Stomach (tissue), 9 donors: ENCODE results near the gene ZSCAN2. TPM values are rescaled to one million over a fixed set of nuclear protein-coding genes. Genes with fewer than 3 reads are reported as not detected.

Experiments
- DNase-seq, 2 donors: peaks; one replicate each; pipeline versions ENCODE4 v3.0.0 to v3.0.0-alpha.2; 2013 to 2019
- H3K27ac ChIP-seq, 5 donors: fragments of 200-600 bp in 4 of 5; sonication (generic) in 4 of 5; one replicate each; pipeline ENCODE4 v1.5.1; 2013 to 2019; ENCODE audit warnings: mild to moderate bottlenecking in 1 of 5, moderate library complexity in 1 of 5
- H3K27me3 ChIP-seq, 3 donors: fragments of 200-600 bp; sonication (generic); one replicate each; pipeline ENCODE4 v1.5.1; 2017 to 2019; ENCODE audit warnings: mixed run types in 1 of 3
- H3K36me3 ChIP-seq, 4 donors: fragments of 200-600 bp; sonication (generic); 1 replicate in 3 of 4; 2 replicates in 1 of 4; pipeline ENCODE4 v1.5.1; 2016 to 2019
- H3K4me1 ChIP-seq, 4 donors: fragments of 200-600 bp; sonication (generic); one replicate each; pipeline ENCODE4 v1.5.1; 2016 to 2019
- H3K4me3 ChIP-seq, 4 donors: fragments of 200-600 bp; sonication (generic) in 3 of 4; one replicate each; pipeline ENCODE4 v1.5.1; 2016 to 2019; ENCODE audit warnings: mild to moderate bottlenecking in 1 of 4
- H3K9me3 ChIP-seq, 4 donors: fragments of 200-600 bp; sonication (generic); one replicate each; pipeline ENCODE4 v1.5.1; 2016 to 2019
- EP300 ChIP-seq: sonication (generic); formaldehyde crosslinking; IDR thresholded peaks from one replicate; pipeline ENCODE4 v1.6.1; 2017; ENCODE audit warnings: antibody characterized with exemption
- POLR2A ChIP-seq, 4 donors: fragments of 450-650 bp; IDR thresholded peaks; one replicate each; pipeline ENCODE4 v1.6.1; 2016; ENCODE audit warnings: antibody characterized with exemption in 4 of 4, control low read depth in 2 of 4, mild to moderate bottlenecking in 1 of 4, moderate library complexity in 1 of 4
- POLR2AphosphoS5 ChIP-seq, 3 donors: sonication (generic); formaldehyde crosslinking; IDR thresholded peaks; one replicate each; pipeline ENCODE4 v1.6.1; 2016; ENCODE audit warnings: antibody characterized with exemption in 3 of 3
- WGBS, 5 donors: extraction: QIAGEN DNeasy Blood & Tissue Kit in 3 of 5; methylation state at CpG; one replicate each; pipeline versions ENCODE4 v1.1.5 to v1.1.7; 2013 to 2018; 5-methylcytosine and 5-hydroxymethylcytosine counted together
- intact Hi-C: fragments of 100-400 bp; cut with DNase I; formaldehyde crosslinking; loops from one replicate; pipeline ENCODE4 v1.15.1; 2023; ENCODE audit warnings: low total_unique reads
- polyA plus RNA-seq, 3 donors: library from polyadenylated mRNA; stranded (reverse); fragments of 200-250 nt; gene quantifications; one replicate each; pipeline ENCODE4 v1.2.3, GENCODE V29; 2013
- total RNA-seq, 5 donors: library from RNA; depleted of rRNA; stranded (reverse); fragments of >200 nt; gene quantifications; one replicate each; pipeline versions ENCODE4 v1.1.0 to v1.2.3, GENCODE V29; 2014 to 2016
- TF ChIP-seq, protein P1 (sequence below), 7 experiments: fragments of 450-650 bp in 4 of 7; fragments of 200-600 bp in 3 of 7; sonication (generic) in 3 of 7; IDR thresholded peaks; one replicate each; pipeline ENCODE4 v1.5.1; 2016 to 2019; ENCODE audit warnings: antibody characterized with exemption in 7 of 7, control low read depth in 2 of 7, mild to moderate bottlenecking in 1 of 7
- donor health status: healthy with polysubstance abuse.
- donor health status: Bipolar disorder and iron deficiency.
- donor health status: healthy.

ZSCAN2 gene
- total and polyA plus RNA-seq, 8 donors, result 1.2 to 28.1 (median 6.6) TPM

DNA sequence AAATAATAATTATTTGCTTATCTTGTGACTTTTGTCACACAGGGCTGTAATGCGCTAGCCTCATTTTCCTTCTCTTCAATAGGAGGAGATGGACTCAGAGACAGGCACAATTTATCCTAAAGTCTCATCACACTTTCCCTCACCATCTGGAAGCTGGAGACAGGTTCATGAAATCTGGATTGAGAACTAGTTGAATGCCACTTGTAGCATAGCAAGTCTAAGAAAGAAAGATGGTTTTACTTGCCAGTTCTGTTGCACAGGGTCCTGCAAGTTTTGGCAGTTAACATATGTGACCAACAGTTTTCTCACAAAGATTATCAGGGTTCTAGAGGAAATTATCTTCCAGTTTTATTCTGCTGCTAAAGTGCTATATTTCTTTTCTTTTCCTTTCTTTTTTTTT lies 9.0 kb upstream of the ZSCAN2 start:
- no peaks in the 10 kb centered on the region for H3K36me3 ChIP-seq
- no peak for DNase-seq
- no peak overlapping the region for H3K27ac ChIP-seq
- peaks cover 0 to 11% (median 9%) of the 10 kb centered on the region in 4 donors for H3K4me1 ChIP-seq
- no peaks in the 10 kb centered on the region for H3K27me3 ChIP-seq
- 91 to 100% (median 95%) methylated on average over 1 of the region's 1 CpG for WGBS, 5 donors
- no peaks in the 10 kb centered on the region for H3K9me3 ChIP-seq
- H3K4me3 ChIP-seq, result no peak overlapping the region
- intact Hi-C loops, result loop anchor here (5.0 kb wide), 1 partner anchor 65 kb away; the partner anchor contains the start of gene NMB
- TF ChIP-seq POLR2AphosphoS5 (IDR thresholded peaks at IDR 0.05) (no peak), POLR2A (IDR thresholded peaks at IDR 0.05) (no peak), EP300 (no peak)
- TF ChIP-seq, protein P1, sequence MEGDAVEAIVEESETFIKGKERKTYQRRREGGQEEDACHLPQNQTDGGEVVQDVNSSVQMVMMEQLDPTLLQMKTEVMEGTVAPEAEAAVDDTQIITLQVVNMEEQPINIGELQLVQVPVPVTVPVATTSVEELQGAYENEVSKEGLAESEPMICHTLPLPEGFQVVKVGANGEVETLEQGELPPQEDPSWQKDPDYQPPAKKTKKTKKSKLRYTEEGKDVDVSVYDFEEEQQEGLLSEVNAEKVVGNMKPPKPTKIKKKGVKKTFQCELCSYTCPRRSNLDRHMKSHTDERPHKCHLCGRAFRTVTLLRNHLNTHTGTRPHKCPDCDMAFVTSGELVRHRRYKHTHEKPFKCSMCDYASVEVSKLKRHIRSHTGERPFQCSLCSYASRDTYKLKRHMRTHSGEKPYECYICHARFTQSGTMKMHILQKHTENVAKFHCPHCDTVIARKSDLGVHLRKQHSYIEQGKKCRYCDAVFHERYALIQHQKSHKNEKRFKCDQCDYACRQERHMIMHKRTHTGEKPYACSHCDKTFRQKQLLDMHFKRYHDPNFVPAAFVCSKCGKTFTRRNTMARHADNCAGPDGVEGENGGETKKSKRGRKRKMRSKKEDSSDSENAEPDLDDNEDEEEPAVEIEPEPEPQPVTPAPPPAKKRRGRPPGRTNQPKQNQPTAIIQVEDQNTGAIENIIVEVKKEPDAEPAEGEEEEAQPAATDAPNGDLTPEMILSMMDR (IDR thresholded peaks at IDR 0.05), result no peak

DNA sequence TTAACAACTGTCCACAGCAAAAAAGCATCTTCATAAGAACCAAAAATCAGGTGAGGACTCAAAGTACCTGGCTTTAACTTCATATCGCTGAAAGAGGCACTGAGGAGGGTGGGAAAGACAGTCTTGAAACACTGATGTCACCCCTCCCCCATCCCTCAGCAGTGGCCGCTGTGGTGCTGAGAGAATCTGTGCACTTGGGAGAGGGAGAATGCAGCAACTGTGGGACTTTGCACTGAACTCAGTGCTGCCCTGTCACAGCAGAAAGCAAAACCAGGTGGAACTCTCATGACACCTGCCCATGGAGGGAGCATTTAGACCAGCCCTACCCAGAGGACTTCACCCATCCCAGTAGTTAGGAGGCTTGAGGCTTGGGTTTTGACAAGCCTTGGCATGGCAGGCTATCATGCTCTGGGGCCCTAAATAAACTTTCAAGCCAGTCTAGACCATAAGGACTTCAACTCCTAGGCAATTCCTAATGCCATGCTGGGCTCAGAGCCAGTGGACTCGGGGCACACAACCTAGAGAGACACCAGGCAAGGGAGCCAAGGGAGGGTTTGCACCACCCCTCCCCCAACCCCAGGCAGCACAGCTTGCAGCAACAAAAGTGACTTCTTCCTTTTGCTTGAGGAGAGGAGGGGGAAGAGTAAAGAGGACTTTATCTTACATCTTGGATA lies 6.1 kb upstream of the ZSCAN2 start:
- no peaks in the 10 kb centered on the region for H3K36me3 ChIP-seq
- DNase-seq, result no peak
- H3K27me3 ChIP-seq, result no peaks in the 10 kb centered on the region
- H3K27ac ChIP-seq, result no peak overlapping the region
- intact Hi-C loops, result loop anchor here (5.0 kb wide), 1 partner anchor 63 kb away; the partner anchor contains the start of gene NMB
- no peak for TF ChIP-seq POLR2A (IDR thresholded peaks at IDR 0.05)
- no peak for TF ChIP-seq POLR2AphosphoS5 (IDR thresholded peaks at IDR 0.05)
- TF ChIP-seq EP300, result no peak
- TF ChIP-seq, protein P1 (IDR thresholded peaks at IDR 0.05), result no peak
- H3K9me3 ChIP-seq, result no peaks in the 10 kb centered on the region
- peaks cover 0 to 13% (median 6%) of the 10 kb centered on the region in 4 donors for H3K4me1 ChIP-seq
- WGBS, 5 donors, result 42 to 65% (median 50%) methylated on average over 3 of the region's 3 CpGs
- no peak overlapping the region for H3K4me3 ChIP-seq

DNA sequence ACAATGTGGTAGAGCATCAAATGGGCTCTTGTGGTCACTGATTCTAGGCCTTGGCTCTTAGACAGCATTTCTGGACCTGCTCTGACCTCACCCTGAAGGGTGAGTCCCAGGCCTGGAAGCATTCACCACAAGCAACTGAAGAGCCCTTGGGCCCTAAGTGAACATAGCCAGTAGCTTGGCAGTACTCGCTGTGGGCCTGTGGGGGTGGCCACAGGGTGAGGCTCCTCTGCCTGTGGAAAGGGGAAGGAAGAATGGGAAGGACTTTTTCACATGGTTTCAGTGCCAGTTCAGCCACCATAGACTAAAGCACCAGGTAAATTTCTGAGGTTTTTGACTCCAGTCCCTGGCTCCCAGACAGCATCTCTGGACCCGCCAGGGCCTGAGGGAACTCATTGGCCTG lies 5.1 kb upstream of the ZSCAN2 start:
- H3K27me3 ChIP-seq, result no peaks in the 10 kb centered on the region
- TF ChIP-seq POLR2A (IDR thresholded peaks at IDR 0.05) (no peak), EP300 (no peak), POLR2AphosphoS5 (IDR thresholded peaks at IDR 0.05) (no peak)
- TF ChIP-seq, protein P1 (IDR thresholded peaks at IDR 0.05), result no peak
- H3K4me3 ChIP-seq, result no peak overlapping the region
- no peaks in the 10 kb centered on the region for H3K9me3 ChIP-seq
- H3K27ac ChIP-seq, result no peak overlapping the region
- peaks cover 0 to 19% (median 10%) of the 10 kb centered on the region in 4 donors for H3K4me1 ChIP-seq
- no peaks in the 10 kb centered on the region for H3K36me3 ChIP-seq
- DNase-seq, result no peak
- 82 to 97% (median 93%) methylated on average over 1 to 2 of the region's 2 CpGs for WGBS, 5 donors
- intact Hi-C loops, result no loop called here

DNA sequence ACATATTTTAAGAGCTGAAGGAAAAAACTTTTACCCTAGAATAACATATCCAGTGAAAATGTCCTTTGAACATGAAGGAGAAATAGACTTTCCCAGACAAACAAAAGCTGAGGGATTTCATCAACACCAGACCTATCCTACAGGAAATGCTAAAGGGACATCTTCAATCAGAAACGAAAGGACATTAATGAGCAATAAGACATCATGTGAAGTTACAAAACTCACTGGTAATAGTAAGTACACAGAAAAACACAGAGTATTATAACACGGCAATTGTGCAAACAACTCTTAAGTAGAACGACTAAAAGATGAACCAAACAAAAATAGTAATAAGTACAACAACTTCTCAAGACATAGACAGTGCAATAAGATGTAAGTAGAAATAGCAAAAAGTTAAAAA lies 3.5 kb upstream of the ZSCAN2 start:
- WGBS, 5 donors, result 56 to 84% (median 62%) methylated on average over 3 of the region's 3 CpGs
- H3K27me3 ChIP-seq, result no peaks in the 10 kb centered on the region
- no peak overlapping the region for H3K4me3 ChIP-seq
- no peak for TF ChIP-seq POLR2A (IDR thresholded peaks at IDR 0.05)
- TF ChIP-seq POLR2AphosphoS5 (IDR thresholded peaks at IDR 0.05), result no peak
- no peak for TF ChIP-seq EP300
- TF ChIP-seq, protein P1 (IDR thresholded peaks at IDR 0.05), result no peak
- H3K36me3 ChIP-seq, result no peaks in the 10 kb centered on the region
- H3K9me3 ChIP-seq, result no peaks in the 10 kb centered on the region
- peaks cover 0 to 31% (median 19%) of the 10 kb centered on the region in 4 donors for H3K4me1 ChIP-seq
- intact Hi-C loops, result no loop called here
- no peak for DNase-seq
- no peak overlapping the region for H3K27ac ChIP-seq
